Activated T-cell treated with anti-CD3 and anti-CD28 coated beads, Interleukin-2, amount 50 U/mL, for 24 hours (primary cell): Measurements from ENCODE around the gene OR5M3.

Source experiments
- DNase-seq: peaks from one replicate; pipeline ENCODE4 v3.0.0-alpha.2; 2020
- H3K27ac Mint-ChIP-seq: 2 replicates; pipeline ENCODE4 v1.8.0; 2020; ENCODE audit warnings: mild to moderate bottlenecking, mixed read lengths
- H3K27me3 Mint-ChIP-seq: 2 replicates; pipeline ENCODE4 v1.8.0; 2020; ENCODE audit warnings: mixed read lengths
- H3K36me3 Mint-ChIP-seq: 2 replicates; pipeline ENCODE4 v1.8.0; 2020; ENCODE audit warnings: low read depth, mixed read lengths
- H3K4me1 Mint-ChIP-seq: 2 replicates; pipeline ENCODE4 v1.8.0; 2020; ENCODE audit warnings: low read depth, mixed read lengths
- H3K4me3 Mint-ChIP-seq: 2 replicates; pipeline ENCODE4 v1.8.0; 2020; ENCODE audit warnings: mild to moderate bottlenecking, moderate library complexity, mixed read lengths
- H3K9me3 Mint-ChIP-seq: 2 replicates; pipeline ENCODE4 v1.8.0; 2020; ENCODE audit warnings: mixed read lengths

Gene OR5M3

DNA sequence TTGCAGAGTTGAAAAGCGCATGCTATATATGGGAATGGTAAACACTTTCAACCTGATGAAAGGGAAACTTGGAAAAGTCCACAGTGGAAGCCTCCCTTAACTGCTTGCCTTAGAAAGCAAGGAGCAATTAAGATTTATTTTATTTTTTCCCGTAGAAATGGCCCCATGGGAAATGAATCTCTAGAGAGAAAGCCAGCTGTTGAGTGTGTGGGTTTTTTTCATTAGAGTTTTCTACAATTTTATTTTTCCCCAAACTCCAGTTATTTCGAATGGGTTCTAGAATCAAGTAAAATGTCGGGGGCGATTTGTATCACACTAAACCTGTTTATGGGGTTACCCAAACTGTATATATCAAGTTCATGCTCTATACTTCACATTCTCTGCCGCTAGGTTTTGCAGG lies at the start of gene OR5M3:
TSS of gene OR5M3 (minus strand) at position 101 of the 400 bp plus-strand sequence. CDS start 2,855 bp downstream, outside the sequence.
- DNase-seq = no peak
- H3K27ac Mint-ChIP-seq = no peak within 1 kb of the TSS
- H3K36me3 Mint-ChIP-seq = no peaks in the 10 kb centered on the region
- H3K9me3 Mint-ChIP-seq = peaks cover 2% of the 10 kb centered on the region
- no peaks in the 10 kb centered on the region for H3K27me3 Mint-ChIP-seq
- H3K4me3 Mint-ChIP-seq = no peak within 1 kb of the TSS
- H3K4me1 Mint-ChIP-seq = no peaks in the 10 kb centered on the region

DNA sequence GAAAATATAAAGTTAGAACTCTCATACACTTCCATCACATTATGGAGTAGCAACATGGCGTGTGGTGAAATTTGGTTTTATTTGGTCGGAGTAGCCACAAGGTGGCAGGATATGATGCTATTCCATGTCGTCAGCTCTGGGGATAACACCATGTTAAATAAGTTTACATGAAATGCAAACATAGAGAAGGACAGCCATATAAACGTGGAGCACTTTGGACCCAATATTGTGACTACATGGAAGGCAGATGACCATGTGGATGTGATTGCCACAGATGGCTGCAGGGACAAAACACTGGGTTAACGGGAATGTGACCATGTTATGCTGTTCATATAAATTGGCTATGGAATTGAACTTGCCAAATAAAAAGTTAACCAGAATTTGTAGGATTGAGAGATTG lies 48.9 kb upstream of the OR5M3 start:
- H3K4me1 Mint-ChIP-seq = no peaks in the 10 kb centered on the region
- no peak overlapping the region for H3K27ac Mint-ChIP-seq

GRCh38 chr11:56513280-56513679 lies 40.1 kb upstream of the OR5M3 start:
- Mint-ChIP-seq H3K27me3 (no peaks in the 10 kb centered on the region), H3K4me3 (no peak overlapping the region), H3K27ac (no peak overlapping the region), H3K36me3 (no peaks in the 10 kb centered on the region), H3K9me3 (peaks cover 22% of the 10 kb centered on the region), H3K4me1 (no peaks in the 10 kb centered on the region)
- no peak for DNase-seq

More for the DNA sequence above, 48.9 kb upstream of the OR5M3 start:
- no peaks in the 10 kb centered on the region for H3K27me3 Mint-ChIP-seq
- H3K4me3 Mint-ChIP-seq = no peak overlapping the region
- no peak for DNase-seq
- peaks cover 9% of the 10 kb centered on the region for H3K9me3 Mint-ChIP-seq
- no peaks in the 10 kb centered on the region for H3K36me3 Mint-ChIP-seq

DNA sequence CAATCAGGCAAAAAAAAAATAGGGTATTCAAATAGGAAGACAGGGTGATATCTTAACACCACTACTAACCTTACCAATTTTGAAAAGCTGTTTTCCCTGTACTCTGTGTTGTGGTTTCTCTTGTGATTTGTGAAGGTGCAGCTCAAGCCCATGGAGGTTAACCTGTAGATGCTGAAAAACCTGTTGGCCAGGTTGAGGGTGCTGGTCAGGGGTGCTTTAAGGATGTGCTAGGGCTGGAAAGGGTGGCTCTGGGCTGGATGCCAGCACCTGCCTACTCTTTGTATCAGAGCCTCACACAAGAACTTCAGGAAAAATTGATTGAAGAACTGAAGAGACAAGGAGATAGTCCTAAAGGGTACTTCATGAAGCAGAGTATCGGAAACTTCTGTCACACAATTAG lies 36.3 kb upstream of the OR5M3 start:
- H3K9me3 Mint-ChIP-seq = peaks cover 18% of the 10 kb centered on the region
- H3K27me3 Mint-ChIP-seq = no peaks in the 10 kb centered on the region
- no peaks in the 10 kb centered on the region for H3K36me3 Mint-ChIP-seq
- DNase-seq = no peak
- no peak overlapping the region for H3K4me3 Mint-ChIP-seq
- H3K4me1 Mint-ChIP-seq = no peaks in the 10 kb centered on the region
- H3K27ac Mint-ChIP-seq = no peak overlapping the region

GRCh38 chr11:56497010-56497409 lies 23.9 kb upstream of the OR5M3 start:
- no peak overlapping the region for H3K27ac Mint-ChIP-seq
- no peak overlapping the region for H3K4me3 Mint-ChIP-seq
- H3K36me3 Mint-ChIP-seq = no peaks in the 10 kb centered on the region
- H3K27me3 Mint-ChIP-seq = no peaks in the 10 kb centered on the region
- H3K4me1 Mint-ChIP-seq = no peaks in the 10 kb centered on the region
- peaks cover 12% of the 10 kb centered on the region for H3K9me3 Mint-ChIP-seq
- DNase-seq = no peak

DNA sequence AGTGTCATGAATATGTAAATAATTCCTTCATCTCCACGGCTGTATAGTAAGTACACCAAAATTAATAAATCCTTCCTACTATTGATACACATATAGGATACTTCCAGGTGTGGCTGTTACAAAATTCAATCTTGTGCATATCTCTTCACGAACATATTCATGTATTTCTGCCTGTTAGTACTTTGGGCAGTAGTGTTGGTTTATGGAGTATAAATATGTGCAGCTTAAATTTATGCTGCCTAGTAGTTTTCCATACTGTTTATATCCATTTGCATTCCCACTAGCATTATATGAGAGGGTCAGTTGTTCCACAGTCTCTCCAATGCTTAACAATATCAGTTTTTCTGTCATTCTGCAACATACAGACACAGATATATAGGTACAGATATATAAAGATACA lies 22.0 kb upstream of the OR5M3 start:
- Mint-ChIP-seq H3K4me3 (no peak overlapping the region), H3K9me3 (peaks cover 9% of the 10 kb centered on the region), H3K27ac (no peak overlapping the region), H3K4me1 (no peaks in the 10 kb centered on the region), H3K36me3 (no peaks in the 10 kb centered on the region), H3K27me3 (no peaks in the 10 kb centered on the region)
- DNase-seq = no peak

DNA sequence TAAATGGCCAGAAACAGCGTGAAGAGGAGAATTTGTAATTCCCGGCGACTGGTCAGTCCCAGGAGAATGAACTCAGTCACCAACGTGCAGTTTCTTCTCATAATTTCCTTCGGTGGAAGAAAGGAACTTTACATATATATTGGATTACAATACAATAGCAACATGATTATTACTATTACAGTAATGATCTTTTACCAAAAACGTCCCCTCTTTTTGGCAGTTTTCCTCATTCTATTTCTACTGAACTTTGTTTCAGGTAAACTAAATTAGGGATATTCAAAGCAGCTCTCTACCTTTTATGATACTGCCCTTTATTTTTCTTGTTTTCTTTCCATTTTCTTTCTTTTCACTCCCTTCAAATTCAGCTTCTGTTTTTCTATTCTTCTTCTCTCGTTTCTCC lies 18.1 kb upstream of the OR5M3 start, which contains the start of gene OR5M8:
TSS of gene OR5M8 (minus strand) at position 101 of the 400 bp plus-strand sequence. CDS start at position 101, 0 bp downstream.
- no peak within 1 kb of the TSS for H3K4me3 Mint-ChIP-seq
- no peaks in the 10 kb centered on the region for H3K27me3 Mint-ChIP-seq
- no peaks in the 10 kb centered on the region for H3K4me1 Mint-ChIP-seq
- no peaks in the 10 kb centered on the region for H3K36me3 Mint-ChIP-seq
- no peak for DNase-seq
- peaks cover 16% of the 10 kb centered on the region for H3K9me3 Mint-ChIP-seq
- no peak within 1 kb of the TSS for H3K27ac Mint-ChIP-seq

- Mint-ChIP-seq H3K27ac (no peak overlapping the region), H3K4me1 (no peaks in the 10 kb centered on the region), H3K27me3 (no peaks in the 10 kb centered on the region), H3K9me3 (peaks cover 17% of the 10 kb centered on the region), H3K36me3 (no peaks in the 10 kb centered on the region), H3K4me3 (no peak overlapping the region)
- DNase-seq = no peak
Measured at GRCh38 chr11:56486801-56487200, 13.6 kb upstream of the OR5M3 start.

- no peak overlapping the region for H3K4me3 Mint-ChIP-seq
- H3K27me3 Mint-ChIP-seq = no peaks in the 10 kb centered on the region
- H3K27ac Mint-ChIP-seq = no peak overlapping the region
- H3K36me3 Mint-ChIP-seq = no peaks in the 10 kb centered on the region
- no peak for DNase-seq
- peaks cover 5% of the 10 kb centered on the region for H3K9me3 Mint-ChIP-seq
- no peaks in the 10 kb centered on the region for H3K4me1 Mint-ChIP-seq
Measured at GRCh38 chr11:56474729-56475235, 1.6 kb upstream of the OR5M3 start.

GRCh38 chr11:56457076-56457475 lies 16.1 kb downstream of the OR5M3 start:
- Mint-ChIP-seq H3K27me3 (no peaks in the 10 kb centered on the region), H3K27ac (no peak overlapping the region), H3K36me3 (no peaks in the 10 kb centered on the region), H3K4me1 (no peaks in the 10 kb centered on the region), H3K4me3 (no peak overlapping the region), H3K9me3 (peaks cover 27% of the 10 kb centered on the region)
- no peak for DNase-seq

DNA sequence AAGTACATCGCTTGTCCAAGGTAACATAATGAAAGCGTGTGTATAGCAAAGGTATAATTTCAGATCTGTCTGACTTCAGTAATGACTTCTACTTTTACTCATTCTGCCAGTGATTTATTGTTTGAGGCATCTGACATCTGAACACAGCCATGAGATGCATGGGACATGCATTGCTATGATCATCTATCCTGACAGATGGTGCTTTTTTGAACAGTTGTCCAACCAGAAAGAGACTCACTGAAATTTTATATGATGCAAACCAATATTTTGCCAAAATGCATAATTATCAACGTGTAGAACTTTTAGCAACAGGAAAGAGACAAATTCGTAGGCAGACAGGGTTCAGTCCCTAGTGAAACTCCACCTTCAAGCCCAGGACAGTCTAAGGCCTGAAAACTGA lies 19.6 kb downstream of the OR5M3 start:
- Mint-ChIP-seq H3K27ac (no peak overlapping the region), H3K27me3 (no peaks in the 10 kb centered on the region), H3K4me3 (no peak overlapping the region), H3K36me3 (no peaks in the 10 kb centered on the region), H3K4me1 (no peaks in the 10 kb centered on the region), H3K9me3 (peaks cover 15% of the 10 kb centered on the region)
- DNase-seq = no peak
